ENCODE measurements around the gene TLX3. TPM values are rescaled to one million over a fixed set of nuclear protein-coding genes. Genes with fewer than 3 reads are reported as not detected.
"Not testable (repeated sequence)": the region's sequence is repeated elsewhere in the genome, so short reads cannot be mapped to it uniquely, and the experiment has no call there.

The TLX3 gene
- total and polyA plus RNA-seq, 7 donors, result not detected

DNA sequence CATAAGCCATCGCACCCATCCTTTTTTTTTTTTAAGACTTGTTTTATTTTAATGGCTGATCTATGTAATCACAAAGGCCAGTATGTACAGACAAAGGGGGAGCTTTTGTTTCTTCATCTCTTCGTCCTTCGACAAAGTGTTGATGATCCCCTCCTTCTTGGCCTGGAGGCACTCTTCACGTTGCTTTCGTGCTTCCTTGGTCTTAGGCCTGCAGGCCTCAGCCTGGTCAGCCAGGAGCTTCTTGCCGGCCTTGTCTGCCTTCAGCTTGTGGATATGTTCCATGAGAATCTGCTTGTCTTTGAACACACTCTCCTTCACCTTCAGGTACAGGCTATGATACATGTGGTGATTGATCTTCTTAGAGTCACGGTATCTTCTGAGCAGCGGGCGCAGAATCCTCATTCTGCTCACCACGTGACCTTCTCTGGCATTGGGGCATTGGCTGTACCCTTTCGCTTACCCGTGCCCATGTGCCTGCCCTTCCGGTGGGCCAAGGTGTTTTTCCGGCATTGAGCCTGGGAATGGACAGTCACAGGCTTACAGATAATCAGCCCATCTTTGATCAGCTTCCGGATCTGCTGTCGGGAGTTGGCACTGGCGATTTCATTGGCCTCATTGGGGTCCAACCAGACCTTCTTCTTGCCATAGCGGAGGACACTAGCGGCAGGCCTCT lies 36.0 kb downstream of the TLX3 start:
- intact Hi-C loops (cut with DNase I), result no loop called here
- Histone ChIP-seq H3K27ac (no peak overlapping the region), H3K9me3 (no peaks in the 10 kb centered on the region), H3K4me3 (no peak overlapping the region), H3K36me3 (ENCODE audit: insufficient read depth in 1 of 2, low read depth in 1 of 2) (no peaks in the 10 kb centered on the region), H3K27me3 (ENCODE audit: insufficient read depth in 3 of 3, low read length in 2 of 3) (peaks cover 0 to 10% (median 0%) of the 10 kb centered on the region in 3 donors), H3K4me1 (no peaks in the 10 kb centered on the region)
- TF ChIP-seq, protein P1, sequence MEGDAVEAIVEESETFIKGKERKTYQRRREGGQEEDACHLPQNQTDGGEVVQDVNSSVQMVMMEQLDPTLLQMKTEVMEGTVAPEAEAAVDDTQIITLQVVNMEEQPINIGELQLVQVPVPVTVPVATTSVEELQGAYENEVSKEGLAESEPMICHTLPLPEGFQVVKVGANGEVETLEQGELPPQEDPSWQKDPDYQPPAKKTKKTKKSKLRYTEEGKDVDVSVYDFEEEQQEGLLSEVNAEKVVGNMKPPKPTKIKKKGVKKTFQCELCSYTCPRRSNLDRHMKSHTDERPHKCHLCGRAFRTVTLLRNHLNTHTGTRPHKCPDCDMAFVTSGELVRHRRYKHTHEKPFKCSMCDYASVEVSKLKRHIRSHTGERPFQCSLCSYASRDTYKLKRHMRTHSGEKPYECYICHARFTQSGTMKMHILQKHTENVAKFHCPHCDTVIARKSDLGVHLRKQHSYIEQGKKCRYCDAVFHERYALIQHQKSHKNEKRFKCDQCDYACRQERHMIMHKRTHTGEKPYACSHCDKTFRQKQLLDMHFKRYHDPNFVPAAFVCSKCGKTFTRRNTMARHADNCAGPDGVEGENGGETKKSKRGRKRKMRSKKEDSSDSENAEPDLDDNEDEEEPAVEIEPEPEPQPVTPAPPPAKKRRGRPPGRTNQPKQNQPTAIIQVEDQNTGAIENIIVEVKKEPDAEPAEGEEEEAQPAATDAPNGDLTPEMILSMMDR (IDR thresholded peaks at IDR 0.05), result no peak
- 91% methylated on average over 19 of the region's 19 CpGs for WGBS, 3 donors
- ATAC-seq, result no peak
- DNase-seq, result no peak

- TF ChIP-seq, protein P1 (IDR thresholded peaks at IDR 0.05), result no peak
- Histone ChIP-seq H3K36me3 (ENCODE audit: insufficient read depth in 1 of 2, low read depth in 1 of 2) (no peaks in the 10 kb centered on the region), H3K4me3 (no peak overlapping the region), H3K9me3 (no peaks in the 10 kb centered on the region), H3K27ac (no peak overlapping the region), H3K27me3 (ENCODE audit: insufficient read depth in 3 of 3, low read length in 2 of 3) (peaks cover 0 to 4% (median 0%) of the 10 kb centered on the region in 3 donors), H3K4me1 (no peaks in the 10 kb centered on the region)
- ATAC-seq, result no peak
- intact Hi-C loops (cut with DNase I), result no loop called here
- WGBS, 3 donors, result 63 to 75% (median 73%) methylated on average over 7 of the region's 7 CpGs
- no peak for DNase-seq
These were observed 42.6 kb downstream of the TLX3 start for GRCh38 chr5:171351536-171352073.

GRCh38 chr5:171355302-171355724 lies 46.3 kb downstream of the TLX3 start:
- DNase-seq, result no peak
- H3K27ac ChIP-seq, result no peak overlapping the region
- H3K4me1 ChIP-seq, result no peaks in the 10 kb centered on the region
- no peak overlapping the region for H3K4me3 ChIP-seq
- intact Hi-C loops (cut with DNase I), result no loop called here
- H3K27me3 ChIP-seq (ENCODE audit: insufficient read depth in 3 of 3, low read length in 2 of 3), result peaks cover 0 to 4% (median 0%) of the 10 kb centered on the region in 3 donors
- H3K36me3 ChIP-seq (ENCODE audit: insufficient read depth in 1 of 2, low read depth in 1 of 2), result no peaks in the 10 kb centered on the region
- 93 to 94% (median 94%) methylated on average over 5 of the region's 5 CpGs for WGBS, 3 donors
- TF ChIP-seq, protein P1 (IDR thresholded peaks at IDR 0.05), result no peak
- no peak for ATAC-seq
- no peaks in the 10 kb centered on the region for H3K9me3 ChIP-seq

DNA sequence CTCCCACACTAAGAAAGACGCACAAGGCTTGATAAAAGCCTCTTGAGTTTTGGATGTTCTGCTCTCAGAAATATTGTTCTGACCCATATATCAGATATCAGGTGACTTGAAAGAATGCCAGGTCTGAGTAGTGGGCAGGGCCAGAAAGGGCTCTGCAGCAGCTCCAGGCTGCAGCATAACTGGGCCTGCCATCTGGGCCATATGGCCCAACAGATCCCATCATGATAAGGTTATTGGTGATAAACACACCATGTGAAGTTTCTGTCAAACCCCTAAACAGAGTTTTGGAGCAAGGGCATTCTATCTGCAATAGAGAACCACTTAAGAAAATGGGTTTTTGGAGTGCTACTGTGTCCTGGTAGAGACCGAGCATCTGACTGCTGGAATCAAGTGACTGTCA lies 48.8 kb downstream of the TLX3 start:
- Histone ChIP-seq H3K9me3 (no peaks in the 10 kb centered on the region), H3K36me3 (ENCODE audit: insufficient read depth in 1 of 2, low read depth in 1 of 2) (no peaks in the 10 kb centered on the region), H3K4me1 (no peaks in the 10 kb centered on the region), H3K4me3 (no peak overlapping the region), H3K27me3 (ENCODE audit: insufficient read depth in 3 of 3, low read length in 2 of 3) (no peaks in the 10 kb centered on the region), H3K27ac (no peak overlapping the region)
- TF ChIP-seq, protein P1 (IDR thresholded peaks at IDR 0.05), result no peak
- 95 to 98% (median 98%) methylated on average over 2 of the region's 2 CpGs for WGBS, 3 donors
- intact Hi-C loops (cut with DNase I), result no loop called here
- ATAC-seq (no peak), DNase-seq (no peak)

GRCh38 chr5:171361151-171361550 lies 52.1 kb downstream of the TLX3 start:
- H3K4me1 ChIP-seq; H3K27ac ChIP-seq; H3K9me3 ChIP-seq; H3K36me3 ChIP-seq (ENCODE audit: insufficient read depth in 1 of 2, low read depth in 1 of 2); DNase-seq; H3K27me3 ChIP-seq (ENCODE audit: insufficient read depth in 3 of 3, low read length in 2 of 3); intact Hi-C loops (cut with DNase I); H3K4me3 ChIP-seq; ATAC-seq: not testable (repeated sequence)
- WGBS, 3 donors, result 67 to 77% (median 73%) methylated on average over 7 of the region's 7 CpGs

Other genes starting within 250 kb of the TLX3 start
- gene NPM1, start 78.6 kb downstream of the TLX3 start, total RNA-seq, result 100 to 1,000 TPM; 452 to 635 (median 472) TPM
- 1,000 to 10,000 TPM; 1,339 to 2,554 (median 1,854) TPM for gene NPM1, start 78.6 kb downstream of the TLX3 start, polyA plus RNA-seq
- under 1 TPM; 0.17 to 0.66 (median 0.28) TPM for gene FGF18, start 110.4 kb downstream of the TLX3 start, total RNA-seq
- under 1 TPM; 0.14 to 0.30 (median 0.29) TPM for gene FGF18, start 110.4 kb downstream of the TLX3 start, polyA plus RNA-seq